Loucy (cell line): Measurements from ENCODE around the gene TNPO3.

Experiments used
- CTCF ChIP-seq: fragments of 200-600 bp; sonication (generic); conservative IDR thresholded peaks from 2 replicates; pipeline ENCODE4 v1.5.1; 2014; ENCODE audit warnings: mild to moderate bottlenecking, antibody characterized with exemption, low read length
- EZH2phosphoT487 ChIP-seq: fragments of 200-600 bp; IDR thresholded peaks from 2 replicates; pipeline ENCODE4 v1.6.1; 2018; ENCODE audit warnings: antibody characterized with exemption, mild to moderate bottlenecking, moderate library complexity, borderline replicate concordance

- TF ChIP-seq EZH2phosphoT487: no peak
- no peak for TF ChIP-seq CTCF
These were observed 22.0 kb upstream of the TNPO3 start for GRCh38 chr7:129076886-129077285.
